H4 (cell line): Measurements from ENCODE around the gene NECTIN2. TPM values are rescaled to one million over a fixed set of nuclear protein-coding genes. Genes with fewer than 3 reads are reported as not detected.

Source experiments
- DNase-seq: peaks from one replicate; pipeline ENCODE4 v3.0.0-alpha.2; 2015; ENCODE audit warnings: low spot score
- total RNA-seq: library from RNA; depleted of rRNA; stranded (reverse); fragments of >200 nt; shearing (Covaris generic); gene quantifications from 2 replicates; pipeline ENCODE4 v1.2.3, GENCODE V29; 2014; rRNA removed

The NECTIN2 gene
- total RNA-seq, result 42.0 and 43.3 TPM in 2 replicates

GRCh38 chr19:44845612-44846454, at the start of gene NECTIN2:
NECTIN2 (plus strand) TSS chr19:44846297; CDS start chr19:44846526, 229 bp downstream.
- DNase-seq, result peak; percentile 89

GRCh38 chr19:44796701-44797115, 49.4 kb upstream of the NECTIN2 start:
- no peak for DNase-seq

- DNase-seq, result no peak
Observed at GRCh38 chr19:44799627-44800346, 46.3 kb upstream of the NECTIN2 start.

- peak; percentile 55 for DNase-seq
Observed at GRCh38 chr19:44800461-44800860, 45.6 kb upstream of the NECTIN2 start.

GRCh38 chr19:44803442-44804428, 42.4 kb upstream of the NECTIN2 start:
- no peak for DNase-seq

- no peak for DNase-seq
Observed at GRCh38 chr19:44806291-44806690, 39.8 kb upstream of the NECTIN2 start.

- DNase-seq, result no peak
Observed at GRCh38 chr19:44807162-44807561, 38.9 kb upstream of the NECTIN2 start.

GRCh38 chr19:44807652-44808462, 38.2 kb upstream of the NECTIN2 start:
- peak; percentile 18 for DNase-seq

GRCh38 chr19:44808463-44809371, 37.4 kb upstream of the NECTIN2 start, which contains the start of gene BCAM:
BCAM (plus strand) TSS chr19:44809103; CDS start chr19:44809125, 22 bp downstream.
- no peak for DNase-seq

GRCh38 chr19:44809577-44810233, 36.4 kb upstream of the NECTIN2 start:
- no peak for DNase-seq

- DNase-seq, result no peak
Observed at GRCh38 chr19:44810234-44811121, 35.6 kb upstream of the NECTIN2 start.

GRCh38 chr19:44811122-44811419, 35.0 kb upstream of the NECTIN2 start:
- no peak for DNase-seq

- no peak for DNase-seq
Observed at GRCh38 chr19:44812142-44812718, 33.9 kb upstream of the NECTIN2 start.

GRCh38 chr19:44813070-44813840, 32.8 kb upstream of the NECTIN2 start:
- DNase-seq, result no peak

GRCh38 chr19:44813841-44814470, 32.1 kb upstream of the NECTIN2 start:
- DNase-seq, result no peak

- DNase-seq, result no peak
Observed at GRCh38 chr19:44814517-44814916, 31.6 kb upstream of the NECTIN2 start.

- no peak for DNase-seq
Observed at GRCh38 chr19:44816301-44816700, 29.8 kb upstream of the NECTIN2 start.
